CD4-positive, CD25-positive, alpha-beta regulatory T cell (primary cell): Measurements from ENCODE around the gene BRCA1. TPM values are rescaled to one million over a fixed set of nuclear protein-coding genes. Genes with fewer than 3 reads are reported as not detected.

Experiments used
- ATAC-seq, 2 donors: fragments of 150-1000 bp; cut with Tn5 transposase; one replicate each; pipeline ENCODE4 v1.10.0; 2021; ENCODE audit warnings: low read depth in 2 of 2, moderate number of reproducible peaks in 2 of 2, moderate library complexity in 1 of 2
- DNase-seq, 3 donors: peaks; one replicate each; pipeline versions ENCODE4 v3.0.0 to v3.0.0-alpha.2; 2012 to 2022; ENCODE audit warnings: mixed read lengths in 1 of 3
- H3K27ac ChIP-seq: one replicate; pipeline ENCODE4 v1.7.0; 2013; ENCODE audit warnings: mild to moderate bottlenecking, low read length; ENCODE audit not compliant: insufficient read depth, poor library complexity, severe bottlenecking
- H3K27me3 ChIP-seq: one replicate; pipeline ENCODE4 v1.7.0; 2013; ENCODE audit warnings: low read length; ENCODE audit not compliant: control insufficient read depth, insufficient read depth
- H3K36me3 ChIP-seq: one replicate; pipeline ENCODE4 v1.7.0; 2013; ENCODE audit warnings: mild to moderate bottlenecking, low read length, moderate library complexity; ENCODE audit not compliant: control insufficient read depth, insufficient read depth
- H3K4me1 ChIP-seq: 2 replicates; pipeline ENCODE4 v1.7.0; 2013; ENCODE audit warnings: mild to moderate bottlenecking, low read length; ENCODE audit not compliant: insufficient read depth, control insufficient read depth, poor library complexity, severe bottlenecking
- H3K4me3 ChIP-seq: one replicate; pipeline ENCODE4 v1.7.0; 2013; ENCODE audit warnings: low read depth, mild to moderate bottlenecking, low read length, moderate library complexity
- H3K9me3 ChIP-seq, 2 experiments: 1 replicate in 1 of 2; 2 replicates in 1 of 2; pipeline ENCODE4 v1.7.0; 2013; ENCODE audit warnings: low read length in 2 of 2, mild to moderate bottlenecking in 1 of 2, moderate library complexity in 1 of 2; ENCODE audit not compliant: control insufficient read depth in 2 of 2
- H3K27ac Mint-ChIP-seq, 3 donors: one replicate each; pipeline ENCODE4 v1.8.0; 2020 to 2022; ENCODE audit warnings: mild to moderate bottlenecking in 3 of 3, mixed read lengths in 3 of 3, moderate library complexity in 2 of 3
- H3K27me3 Mint-ChIP-seq: one replicate; pipeline ENCODE4 v1.8.0; 2022; ENCODE audit warnings: mild to moderate bottlenecking, mixed read lengths
- H3K36me3 Mint-ChIP-seq: one replicate; pipeline ENCODE4 v1.8.0; 2020; ENCODE audit warnings: mixed read lengths
- H3K4me1 Mint-ChIP-seq, 4 donors: one replicate each; pipeline ENCODE4 v1.8.0; 2020 to 2022; ENCODE audit warnings: mixed read lengths in 4 of 4, mild to moderate bottlenecking in 1 of 4
- H3K4me3 Mint-ChIP-seq, 4 donors: one replicate each; pipeline ENCODE4 v1.8.0; 2020 to 2022; ENCODE audit warnings: mild to moderate bottlenecking in 4 of 4, mixed read lengths in 4 of 4, moderate library complexity in 3 of 4
- H3K9me3 Mint-ChIP-seq, 7 donors: one replicate each; pipeline ENCODE4 v1.8.0; 2020 to 2022; ENCODE audit warnings: mixed read lengths in 7 of 7, mild to moderate bottlenecking in 3 of 7, moderate library complexity in 2 of 7
- polyA plus RNA-seq, 4 donors: library from polyadenylated mRNA; unstranded; fragments of 300-500 nt; fragmentation: Illumina TruSeq; gene quantifications; one replicate each; pipeline ENCODE4 v1.2.3, GENCODE V29; 2021
- total RNA-seq: library from RNA; stranded (reverse); gene quantifications from one replicate; pipeline ENCODE4 v1.2.3, GENCODE V29; 2022

The BRCA1 gene
- total and polyA plus RNA-seq, 5 donors from 2014 or later, result 1.0 to 5.7 (median 1.8) TPM

GRCh38 chr17:43025766-43026537 lies 99.2 kb downstream of the BRCA1 start:
- Mint-ChIP-seq H3K36me3 (no peaks in the 10 kb centered on the region), H3K27me3 (no peaks in the 10 kb centered on the region), H3K27ac (peak overlapping the region in 1 of 3 donors; percentile 73), H3K9me3 (no peaks in the 10 kb centered on the region), H3K4me1 (peaks cover 0 to 19% (median 9%) of the 10 kb centered on the region in 4 donors), H3K4me3 (peak overlapping the region; percentile 66 to 84 (median 74))
- Histone ChIP-seq H3K9me3 (no peaks in the 10 kb centered on the region), H3K27ac (no peak overlapping the region), H3K4me3 (no peak overlapping the region), H3K27me3 (no peaks in the 10 kb centered on the region), H3K4me1 (peaks cover 23% of the 10 kb centered on the region), H3K36me3 (no peaks in the 10 kb centered on the region)
- ATAC-seq (no peak), DNase-seq (no peak)

- DNase-seq (no peak), ATAC-seq (no peak)
- Mint-ChIP-seq H3K27me3 (no peaks in the 10 kb centered on the region), H3K4me3 (peak overlapping the region; percentile 64 to 88 (median 82)), H3K4me1 (peaks cover 0 to 25% (median 6%) of the 10 kb centered on the region in 4 donors), H3K9me3 (peaks cover 0 to 1% (median 0%) of the 10 kb centered on the region in 7 donors), H3K27ac (peak overlapping the region in 2 of 3 donors; percentile 62 to 93), H3K36me3 (no peaks in the 10 kb centered on the region)
- Histone ChIP-seq H3K27me3 (no peaks in the 10 kb centered on the region), H3K36me3 (no peaks in the 10 kb centered on the region), H3K4me3 (no peak overlapping the region), H3K27ac (no peak overlapping the region), H3K4me1 (peaks cover 23% of the 10 kb centered on the region), H3K9me3 (no peaks in the 10 kb centered on the region)
Observed at GRCh38 chr17:43025290-43025657, 99.9 kb downstream of the BRCA1 start.

GRCh38 chr17:43024407-43025289 lies 100.5 kb downstream of the BRCA1 start, which contains the start of gene RND2:
Gene RND2 (plus strand): TSS chr17:43025231. CDS start chr17:43025348, 117 bp downstream.
- Histone ChIP-seq H3K27ac (peak within 1 kb of the TSS; percentile 51), H3K4me3 (peak within 1 kb of the TSS; percentile 70), H3K27me3 (no peaks in the 10 kb centered on the region), H3K36me3 (no peaks in the 10 kb centered on the region), H3K4me1 (peaks cover 23% of the 10 kb centered on the region), H3K9me3 (no peaks in the 10 kb centered on the region)
- H3K27ac Mint-ChIP-seq, result peak within 1 kb of the TSS; percentile 76 to 95 (median 93)
- no peaks in the 10 kb centered on the region for H3K27me3 Mint-ChIP-seq
- H3K36me3 Mint-ChIP-seq, result no peaks in the 10 kb centered on the region
- H3K4me1 Mint-ChIP-seq, result peaks cover 0 to 31% (median 7%) of the 10 kb centered on the region in 4 donors
- H3K9me3 Mint-ChIP-seq, result peaks cover 0 to 1% (median 0%) of the 10 kb centered on the region in 7 donors
- peak within 1 kb of the TSS; percentile 84 to 98 (median 92) for H3K4me3 Mint-ChIP-seq
- DNase-seq (peak; percentile 70 to 81 (median 75)), ATAC-seq (peak; percentile 55 to 64)

GRCh38 chr17:43021741-43022512 lies 103.2 kb downstream of the BRCA1 start, which contains the start of gene VAT1:
Gene VAT1 (minus strand): TSS chr17:43022385. CDS start chr17:43022322, 63 bp downstream.
- no peaks in the 10 kb centered on the region for H3K9me3 ChIP-seq
- DNase-seq, result peak; percentile 41 to 68 (median 59)
- no peaks in the 10 kb centered on the region for H3K27me3 Mint-ChIP-seq
- H3K4me1 Mint-ChIP-seq, result peaks cover 6 to 47% (median 12%) of the 10 kb centered on the region in 4 donors
- H3K27ac Mint-ChIP-seq, result peak within 1 kb of the TSS; percentile 71 to 92 (median 88)
- H3K36me3 Mint-ChIP-seq, result no peaks in the 10 kb centered on the region
- peak within 1 kb of the TSS; percentile 58 for H3K4me3 ChIP-seq
- peaks cover 23% of the 10 kb centered on the region for H3K4me1 ChIP-seq
- ATAC-seq, result peak; percentile 44 to 51
- peak within 1 kb of the TSS; percentile 23 for H3K27ac ChIP-seq
- no peaks in the 10 kb centered on the region for H3K27me3 ChIP-seq
- peak within 1 kb of the TSS; percentile 90 to 94 (median 92) for H3K4me3 Mint-ChIP-seq
- H3K9me3 Mint-ChIP-seq, result peaks cover 0 to 1% (median 0%) of the 10 kb centered on the region in 7 donors
- no peaks in the 10 kb centered on the region for H3K36me3 ChIP-seq

- ATAC-seq (no peak), DNase-seq (no peak)
- Histone ChIP-seq H3K4me3 (no peak overlapping the region), H3K27me3 (no peaks in the 10 kb centered on the region), H3K4me1 (peaks cover 23% of the 10 kb centered on the region), H3K9me3 (no peaks in the 10 kb centered on the region), H3K36me3 (no peaks in the 10 kb centered on the region), H3K27ac (peak overlapping the region; percentile 23)
- Mint-ChIP-seq H3K36me3 (no peaks in the 10 kb centered on the region), H3K4me3 (peak overlapping the region; percentile 90 to 94 (median 92)), H3K27me3 (no peaks in the 10 kb centered on the region), H3K4me1 (peaks cover 6 to 47% (median 12%) of the 10 kb centered on the region in 4 donors), H3K27ac (peak overlapping the region; percentile 71 to 92 (median 88)), H3K9me3 (peaks cover 0 to 1% (median 0%) of the 10 kb centered on the region in 7 donors)
Observed at GRCh38 chr17:43020789-43021740, 104.1 kb downstream of the BRCA1 start.

- Mint-ChIP-seq H3K36me3 (peaks cover under 1% of the 10 kb centered on the region), H3K27me3 (no peaks in the 10 kb centered on the region), H3K9me3 (peaks cover 0 to 1% (median 0%) of the 10 kb centered on the region in 7 donors), H3K27ac (peak overlapping the region; percentile 26 to 69 (median 67)), H3K4me1 (peaks cover 6 to 46% (median 12%) of the 10 kb centered on the region in 4 donors), H3K4me3 (peak overlapping the region; percentile 52 to 94 (median 92))
- DNase-seq, result no peak
- Histone ChIP-seq H3K9me3 (no peaks in the 10 kb centered on the region), H3K4me3 (no peak overlapping the region), H3K4me1 (peaks cover 19% of the 10 kb centered on the region), H3K36me3 (no peaks in the 10 kb centered on the region), H3K27me3 (no peaks in the 10 kb centered on the region), H3K27ac (no peak overlapping the region)
- ATAC-seq, result no peak
Observed at GRCh38 chr17:43020030-43020621, 105.0 kb downstream of the BRCA1 start.
